ENCODE data around the gene C16orf74.

DNA sequence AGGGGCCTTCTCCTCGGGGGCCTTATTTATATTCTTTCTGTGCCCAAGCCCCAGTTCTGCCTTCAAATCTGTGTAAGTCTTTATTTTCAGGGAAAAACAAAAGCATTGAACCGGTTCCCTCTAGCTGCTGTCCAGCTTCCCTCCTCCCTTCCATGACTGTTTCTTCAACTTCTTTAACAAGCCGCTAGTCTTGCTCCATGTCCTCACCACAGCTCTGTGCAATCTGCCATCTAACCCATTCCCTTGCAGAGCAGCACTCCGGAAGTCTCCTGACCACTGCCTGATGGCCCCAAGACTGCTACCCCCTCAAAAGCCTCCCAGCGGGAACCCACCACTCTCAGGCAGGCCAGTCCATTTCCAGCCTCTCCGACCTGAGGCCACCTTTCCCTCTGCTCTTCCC, 31.6 kb upstream of the C16orf74 start:
- TF ChIP-seq, protein P1, sequence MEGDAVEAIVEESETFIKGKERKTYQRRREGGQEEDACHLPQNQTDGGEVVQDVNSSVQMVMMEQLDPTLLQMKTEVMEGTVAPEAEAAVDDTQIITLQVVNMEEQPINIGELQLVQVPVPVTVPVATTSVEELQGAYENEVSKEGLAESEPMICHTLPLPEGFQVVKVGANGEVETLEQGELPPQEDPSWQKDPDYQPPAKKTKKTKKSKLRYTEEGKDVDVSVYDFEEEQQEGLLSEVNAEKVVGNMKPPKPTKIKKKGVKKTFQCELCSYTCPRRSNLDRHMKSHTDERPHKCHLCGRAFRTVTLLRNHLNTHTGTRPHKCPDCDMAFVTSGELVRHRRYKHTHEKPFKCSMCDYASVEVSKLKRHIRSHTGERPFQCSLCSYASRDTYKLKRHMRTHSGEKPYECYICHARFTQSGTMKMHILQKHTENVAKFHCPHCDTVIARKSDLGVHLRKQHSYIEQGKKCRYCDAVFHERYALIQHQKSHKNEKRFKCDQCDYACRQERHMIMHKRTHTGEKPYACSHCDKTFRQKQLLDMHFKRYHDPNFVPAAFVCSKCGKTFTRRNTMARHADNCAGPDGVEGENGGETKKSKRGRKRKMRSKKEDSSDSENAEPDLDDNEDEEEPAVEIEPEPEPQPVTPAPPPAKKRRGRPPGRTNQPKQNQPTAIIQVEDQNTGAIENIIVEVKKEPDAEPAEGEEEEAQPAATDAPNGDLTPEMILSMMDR (IDR thresholded peaks at IDR 0.05; ENCODE audit: control extremely low read depth in 1 of 3, insufficient read depth in 1 of 3, low read depth in 1 of 3, low read length in 3 of 3): no peak
- TF ChIP-seq POU5F1 (IDR thresholded peaks at IDR 0.05; ENCODE audit: low read depth, low read length): no peak
- no peak for TF ChIP-seq HDAC2 (IDR thresholded peaks at IDR 0.05; ENCODE audit: borderline replicate concordance in 1 of 2, low read depth in 2 of 2, low read length in 2 of 2)
- TF ChIP-seq RAD21 (IDR thresholded peaks at IDR 0.05 in 1 of 2, conservative IDR thresholded peaks at IDR 0.05 in 1 of 2; ENCODE audit: low read depth in 2 of 2, low read length in 2 of 2): no peak
- no peak for TF ChIP-seq FOSL1 (IDR thresholded peaks at IDR 0.05; ENCODE audit: insufficient read depth, low read depth, low read length)
- no peak for TF ChIP-seq SIX5 (IDR thresholded peaks at IDR 0.05; ENCODE audit: low read depth, low read length)
- no peak for TF ChIP-seq POLR2A (IDR thresholded peaks at IDR 0.05; ENCODE audit: control extremely low read depth in 1 of 2, low read depth in 2 of 2, low read length in 2 of 2)
- no peak for TF ChIP-seq POLR2AphosphoS5 (IDR thresholded peaks at IDR 0.05; ENCODE audit: low read depth, low read length)
